OCI-M1 (cell line): ENCODE results near the gene TSPAN3.

Source experiments
- DNase-seq: peaks from one replicate; lab custom pipeline; 2025; lab: John Stamatoyannopoulos, UW

TSPAN3 gene

GRCh38 chr15:77023576-77024272, 47.2 kb downstream of the TSPAN3 start:
- no peak for DNase-seq

DNA sequence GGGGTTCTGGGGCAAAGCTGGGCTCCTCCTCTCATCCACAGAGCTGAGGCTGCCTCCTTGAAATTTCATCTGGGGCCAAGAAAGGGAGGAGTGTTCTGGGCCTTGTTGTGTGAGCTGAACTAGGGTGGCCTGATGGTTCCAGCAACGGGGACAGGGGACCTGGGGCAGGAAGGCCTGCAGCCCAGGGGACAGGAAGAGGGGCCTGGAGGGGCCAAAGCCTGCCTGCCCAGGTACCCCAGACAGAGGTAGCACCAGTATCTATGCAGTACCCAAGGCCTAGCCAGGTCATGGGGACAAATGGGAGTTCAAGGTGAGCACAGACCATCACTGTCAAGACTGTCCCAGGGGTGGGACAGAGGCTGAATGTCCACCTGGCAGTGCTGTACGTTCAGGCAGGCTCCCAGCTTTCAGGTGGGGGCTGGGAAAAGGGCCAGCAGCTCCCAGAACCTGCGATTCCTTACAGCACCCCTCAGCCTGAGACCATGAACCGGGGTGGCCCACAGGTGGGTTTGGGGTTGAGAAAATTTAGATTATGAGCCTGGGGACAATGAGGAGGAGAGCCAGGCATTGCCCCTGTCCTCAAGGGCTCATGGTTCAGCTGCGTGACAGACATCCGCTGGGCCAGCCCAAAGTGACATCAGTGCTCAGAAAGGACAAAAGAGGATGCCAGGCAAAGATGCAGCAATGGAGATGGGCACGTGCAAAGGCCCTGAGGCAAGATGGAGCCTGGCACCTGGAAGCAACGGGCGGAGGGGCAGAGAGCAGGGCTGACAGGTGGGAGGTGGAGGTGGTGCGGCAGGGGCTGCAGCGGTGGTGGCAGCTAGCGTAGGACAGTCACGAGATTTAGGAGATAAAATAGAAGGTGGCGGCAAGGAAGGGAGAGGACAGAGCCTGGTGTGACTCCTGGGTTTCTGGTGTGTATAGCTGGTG, 48.0 kb downstream of the TSPAN3 start:
- no peak for DNase-seq

- DNase-seq: no peak
Observed at GRCh38 chr15:77021803-77022381, 49.0 kb downstream of the TSPAN3 start.

GRCh38 chr15:77021088-77021481, 49.8 kb downstream of the TSPAN3 start:
- DNase-seq: no peak

GRCh38 chr15:77020348-77021087, 50.4 kb downstream of the TSPAN3 start:
- no peak for DNase-seq

DNA sequence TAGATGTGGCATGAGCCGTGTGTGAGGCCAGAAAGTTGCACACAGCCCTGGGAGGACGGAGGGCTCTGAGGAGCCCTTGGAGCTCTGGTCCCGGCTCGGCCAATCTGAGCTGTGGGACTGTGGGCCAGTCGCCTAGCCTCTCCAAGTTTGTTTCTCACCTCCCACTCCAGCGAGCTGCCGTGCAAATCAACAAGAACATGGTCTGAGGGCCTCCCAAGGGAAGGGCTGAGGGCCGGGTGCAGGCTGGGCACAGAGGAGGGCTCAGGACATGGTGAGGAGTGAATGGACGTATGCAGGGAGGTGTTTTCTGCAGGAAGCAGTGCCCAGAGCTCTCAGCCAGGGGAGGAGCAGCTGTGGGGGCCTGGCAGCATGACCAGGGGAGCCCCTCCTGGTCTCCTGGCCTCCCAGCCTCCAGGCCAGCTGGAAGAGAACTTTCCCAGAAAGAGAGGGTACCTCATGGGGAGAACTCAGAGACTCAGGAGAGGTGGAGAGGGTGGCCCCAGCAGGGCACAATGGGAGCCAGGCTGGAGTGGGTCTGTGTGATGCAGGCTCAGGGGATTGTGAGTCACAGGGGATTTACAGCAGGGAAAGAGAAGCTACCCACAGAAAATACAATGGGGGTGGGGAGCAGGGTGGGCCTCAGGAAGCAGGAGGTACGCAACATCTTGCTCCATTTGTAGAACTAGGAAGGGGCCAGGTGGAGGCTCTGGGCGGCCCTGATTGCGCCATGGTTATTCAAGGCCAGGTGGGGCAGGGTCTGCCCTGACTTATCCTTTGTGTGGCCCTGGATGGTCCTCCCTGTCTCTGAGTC, 51.2 kb downstream of the TSPAN3 start:
- no peak for DNase-seq

DNA sequence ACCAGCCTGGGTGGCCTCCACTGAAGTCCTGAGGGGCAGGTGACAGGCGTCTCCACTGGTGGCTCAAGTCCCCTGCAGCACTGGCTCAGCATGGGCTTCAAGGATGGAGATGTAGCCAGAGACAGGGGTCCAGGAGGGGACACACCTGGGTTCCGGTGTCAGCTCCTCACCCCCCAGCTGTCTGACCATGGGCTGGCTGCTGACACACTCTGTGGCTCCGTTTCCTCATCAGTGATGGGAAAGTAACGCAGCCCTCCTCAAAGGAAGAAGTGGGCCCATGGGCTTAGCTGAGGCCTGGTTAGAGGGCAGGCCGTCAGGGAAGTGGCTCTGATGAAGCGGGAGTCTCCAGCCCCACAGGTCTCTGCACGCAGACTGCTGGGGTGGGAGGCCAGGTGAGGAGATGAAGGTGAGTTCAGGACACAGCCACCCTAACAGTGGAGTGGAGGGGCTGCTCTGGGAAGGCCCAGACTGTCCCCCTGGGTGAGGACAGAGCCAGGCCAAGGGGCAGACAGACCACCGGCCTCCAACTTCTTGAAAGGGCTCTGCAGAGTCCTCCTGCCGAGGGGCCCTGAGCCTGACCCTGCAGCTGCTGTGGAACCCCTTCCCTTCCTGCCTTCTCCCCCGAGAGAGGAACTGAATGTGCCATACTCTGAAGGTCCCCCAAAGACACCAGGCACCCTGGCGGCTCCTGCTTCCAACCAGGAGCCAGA, 52.0 kb downstream of the TSPAN3 start:
- no peak for DNase-seq

GRCh38 chr15:77017761-77018720, 52.9 kb downstream of the TSPAN3 start:
- no peak for DNase-seq

GRCh38 chr15:77017091-77017660, 53.7 kb downstream of the TSPAN3 start:
- no peak for DNase-seq

GRCh38 chr15:77016321-77016695, 54.6 kb downstream of the TSPAN3 start:
- no peak for DNase-seq

GRCh38 chr15:77015646-77016320, 55.1 kb downstream of the TSPAN3 start:
- no peak for DNase-seq

DNA sequence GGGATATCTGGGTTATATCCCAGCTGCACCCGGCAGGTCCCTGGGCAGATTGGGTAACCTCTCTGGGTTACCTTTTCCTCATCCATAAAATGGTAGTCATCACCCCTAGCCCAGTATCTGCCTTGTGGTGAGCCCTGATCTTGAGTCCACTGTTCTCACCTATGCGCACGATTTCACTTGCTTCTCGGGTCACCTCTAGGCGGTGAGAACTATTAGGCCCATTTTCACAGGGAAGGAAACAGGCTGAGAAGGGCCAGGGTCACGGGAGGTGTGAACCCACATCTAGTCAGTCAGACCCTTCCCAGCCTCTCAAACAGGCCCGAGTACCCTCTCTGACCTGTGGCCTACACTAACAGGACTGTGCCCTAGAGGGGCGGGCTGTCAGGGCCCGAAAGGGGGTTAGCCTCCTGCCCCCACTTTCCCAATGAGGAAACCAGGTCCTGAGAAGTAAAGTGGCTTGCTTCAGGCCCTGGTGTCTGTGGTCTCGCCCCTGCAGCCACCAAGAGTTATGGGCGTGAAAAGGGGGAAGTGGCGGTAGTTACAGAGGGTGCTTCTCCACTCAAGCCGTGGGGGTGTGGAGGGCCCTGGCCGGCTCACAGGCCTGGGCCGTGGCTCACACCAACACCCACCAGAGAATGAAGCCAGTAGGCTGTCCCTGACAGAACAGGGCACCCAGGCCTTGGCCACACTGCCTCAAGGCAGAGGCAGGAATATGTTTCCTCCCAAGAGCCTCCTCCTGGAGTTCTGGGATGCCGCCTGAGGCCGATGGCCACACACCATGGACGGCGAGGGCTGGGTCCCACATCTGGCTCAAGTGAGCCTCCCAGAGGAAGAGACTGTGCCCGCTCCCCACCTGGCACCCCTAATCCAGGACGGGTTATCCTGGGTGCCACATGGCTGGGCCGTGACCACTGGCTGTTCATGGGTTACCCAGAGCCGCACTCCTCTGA, 56.5 kb downstream of the TSPAN3 start:
- no peak for DNase-seq

DNA sequence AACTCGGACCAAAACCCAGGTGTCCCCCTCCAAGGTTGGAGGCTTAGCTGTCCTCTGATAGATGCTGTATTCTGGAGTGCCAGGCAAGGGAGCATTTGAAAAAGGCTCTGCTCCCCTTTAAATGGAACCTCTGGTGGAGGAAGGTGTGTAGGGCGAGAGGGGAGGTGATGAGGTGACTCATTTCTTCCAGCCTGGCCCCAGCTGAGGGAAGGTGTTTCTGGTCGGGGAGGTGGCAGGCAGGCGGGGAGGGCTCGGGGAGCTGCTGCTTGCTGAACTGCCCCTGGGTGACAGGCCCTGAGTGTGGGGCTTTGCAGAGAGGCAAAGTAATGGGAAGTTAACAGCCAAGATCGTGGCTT, 57.2 kb downstream of the TSPAN3 start:
- DNase-seq: no peak

DNA sequence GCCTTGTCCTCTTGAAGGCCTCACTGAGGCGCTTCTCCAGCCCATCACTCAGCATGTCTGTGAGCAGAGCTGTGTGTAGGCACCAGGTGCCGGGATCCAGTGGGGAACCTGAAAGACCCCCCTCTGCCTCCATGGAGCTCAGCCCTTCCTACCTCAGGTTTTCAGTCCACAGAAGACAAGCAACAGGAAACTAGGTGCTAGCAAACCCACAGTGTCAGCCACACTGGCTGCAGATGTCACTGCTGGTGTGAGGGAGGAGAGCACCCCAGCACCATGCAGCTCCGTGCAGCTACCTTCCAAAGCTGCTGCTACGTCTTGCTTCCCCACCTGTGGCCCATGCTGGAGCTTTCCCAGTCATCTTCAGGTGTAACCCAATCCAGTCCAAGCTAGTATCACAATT, 58.0 kb downstream of the TSPAN3 start:
- DNase-seq: no peak

GRCh38 chr15:77012117-77012712, 58.7 kb downstream of the TSPAN3 start:
- no peak for DNase-seq

- no peak for DNase-seq
Observed at GRCh38 chr15:77010857-77011256, 60.1 kb downstream of the TSPAN3 start.

DNA sequence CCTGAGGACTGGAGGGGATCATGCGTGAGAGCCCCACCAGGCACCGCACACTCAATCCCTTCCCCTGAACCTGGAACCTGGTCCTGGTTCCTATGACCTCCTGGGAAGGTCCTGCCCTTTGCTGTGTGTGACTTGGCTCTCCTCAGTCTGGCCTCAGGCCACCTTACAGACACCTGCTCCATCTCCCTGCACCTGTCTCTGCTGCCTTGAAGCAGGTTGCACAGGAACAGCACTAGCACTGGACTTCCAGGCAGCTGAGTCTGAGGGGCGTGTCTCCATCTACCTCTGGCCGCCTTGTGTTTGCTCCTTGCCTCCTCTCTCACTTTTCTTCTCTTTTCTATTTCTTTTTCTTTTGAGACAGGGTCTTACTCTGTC, 60.6 kb downstream of the TSPAN3 start:
- DNase-seq: no peak
